Measurements from ENCODE around the gene CCR1. TPM values are rescaled to one million over a fixed set of nuclear protein-coding genes. Genes with fewer than 3 reads are reported as not detected.

The CCR1 gene
- total and polyA plus RNA-seq, 9 of the 15 experiments (the other 6 are each of a cell fraction or from before 2014, with no cell fraction given) = not detected

DNA sequence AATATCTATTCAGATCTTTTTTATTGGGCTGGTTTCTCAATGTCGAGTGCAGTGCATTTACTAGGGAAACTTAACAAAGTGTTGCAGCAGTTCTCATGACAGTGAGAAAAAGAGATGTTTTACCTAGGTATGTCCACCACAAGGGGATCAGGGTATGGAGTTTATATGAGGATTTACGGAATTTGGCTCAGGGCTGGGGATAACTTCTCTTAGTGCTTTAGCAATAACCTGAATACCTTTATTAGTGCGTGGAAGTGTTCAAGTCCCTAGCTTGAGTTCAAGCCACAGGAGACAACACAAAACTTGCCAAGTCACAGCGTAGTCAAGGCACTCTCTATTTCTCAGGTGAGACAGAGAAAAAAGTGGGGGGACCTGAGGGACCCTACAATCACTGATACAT lies 30.3 kb upstream of the CCR1 start (continued):
- no peak for TF ChIP-seq ZNF24 (IDR thresholded peaks at IDR 0.05)
- TF ChIP-seq SMAD2 (IDR thresholded peaks at IDR 0.05; ENCODE audit: low read depth, low read length) = no peak
- no peak for TF ChIP-seq RBM22 (IDR thresholded peaks at IDR 0.05; ENCODE audit: low read depth, low read length, poor library complexity, severe bottlenecking)
- TF ChIP-seq YBX1 (IDR thresholded peaks at IDR 0.05) = no peak
- no peak for TF ChIP-seq ZFX (CRISPR knock-in tag; IDR thresholded peaks at IDR 0.05)
- no peak for TF ChIP-seq CSDE1 (IDR thresholded peaks at IDR 0.05)
- TF ChIP-seq GATAD2B (IDR thresholded peaks at IDR 0.05; ENCODE audit: borderline replicate concordance) = no peak
- no peak for TF ChIP-seq CBX3 (IDR thresholded peaks at IDR 0.05; ENCODE audit: borderline replicate concordance in 1 of 2, low read length in 2 of 2)

- H3K4me3 ChIP-seq = no peak overlapping the region
- H3K36me3 ChIP-seq (ENCODE audit: control insufficient read depth, insufficient read depth, low read length) = no peaks in the 10 kb centered on the region
- peak; percentile 38 for ATAC-seq
- no peak for FAIRE-seq
- H3K9me1 ChIP-seq (ENCODE audit: control insufficient read depth, insufficient read depth, low read length) = no peaks in the 10 kb centered on the region
- BruUV-seq (replicated peaks) = no TSS peak
- H3K79me2 ChIP-seq (ENCODE audit: control insufficient read depth, insufficient read depth, low read length) = no peaks in the 10 kb centered on the region
- in situ Hi-C loops (cut with MboI) = no loop called here
- intact Hi-C loops (cut with micrococcal nuclease) = no loop called here
- H3K27me3 ChIP-seq (ENCODE audit: control insufficient read depth in 2 of 2, insufficient read depth in 2 of 2, low read length in 2 of 2) = peaks cover 0 to 22% of the 10 kb centered on the region in 2 experiments; a peak in 2 of 5 replicates
- H3K9me3 ChIP-seq (replicated peaks; ENCODE audit: control insufficient read depth, insufficient read depth, low read depth, low read length) = no peaks in the 10 kb centered on the region
- H2AFZ ChIP-seq (ENCODE audit: low read depth, low read length) = no peak overlapping the region
- no peaks in the 10 kb centered on the region for H4K20me1 ChIP-seq (replicated peaks; ENCODE audit: control insufficient read depth, insufficient read depth, low read length)
- no peak overlapping the region for H3K9ac ChIP-seq (ENCODE audit: insufficient read depth in 1 of 2, low read depth in 2 of 2, low read length in 2 of 2)
- no peak overlapping the region for H3K27ac ChIP-seq (ENCODE audit: extremely low read depth, low read depth, low read length)
- WGBS (ENCODE audit: insufficient coverage, low coverage, missing lambda C conversion rate) = 0% methylated on average over 5 of the region's 5 CpGs
- ChIA-PET POLR2A (no interaction called here), CTCF (ENCODE audit: low intra/inter-chr PET ratio) (no interaction called here)
- no peaks in the 10 kb centered on the region; a peak in 1 of 5 replicates for H3K4me1 ChIP-seq (replicated peaks in 1 of 2; ENCODE audit: control insufficient read depth in 2 of 2, insufficient read depth in 2 of 2, low read length in 2 of 2)
- no peak overlapping the region; the same call in 1 of the 2 replicates for H3K4me2 ChIP-seq (ENCODE audit: insufficient read depth, low read length)
- DNase-seq (ENCODE audit: extremely low read depth in 1 of 4, low spot score in 3 of 4) = peak in 1 of 4 experiments; percentile 6
- TF ChIP-seq ZKSCAN8 (CRISPR knock-in tag; IDR thresholded peaks at IDR 0.05) (no peak; the same call in 1 of the 2 replicates), PHF21A (IDR thresholded peaks at IDR 0.05; ENCODE audit: borderline replicate concordance, low read depth) (no peak), BCL6 (CRISPR knock-in tag; IDR thresholded peaks at IDR 0.05) (0 out of 2 replicates have a peak, but pooled peaks have one; percentile 37), YY1 (IDR thresholded peaks at IDR 0.05; ENCODE audit: borderline replicate concordance in 1 of 3, control insufficient read depth in 1 of 3, extremely low read depth in 1 of 3, insufficient read depth in 3 of 3, insufficient read length in 1 of 3, insufficient replicate concordance in 2 of 3, low read depth in 1 of 3, low read length in 2 of 3) (no peak), FOXP4 (CRISPR knock-in tag; IDR thresholded peaks at IDR 0.05; ENCODE audit: borderline replicate concordance) (no peak), CTBP1 (IDR thresholded peaks at IDR 0.05; ENCODE audit: borderline replicate concordance) (no peak)
These were observed 28.4 kb upstream of the CCR1 start for GRCh38 chr3:46236294-46237054.

Measured in K562 (cell line).